HCT116 (cell line): ENCODE data around the gene DBN1. TPM values are rescaled to one million over a fixed set of nuclear protein-coding genes. Genes with fewer than 3 reads are reported as not detected.
"Not testable (repeated sequence)": the region's sequence is repeated elsewhere in the genome, so short reads cannot be mapped to it uniquely, and the experiment has no call there.

Experiments used
- ATAC-seq: fragments of 200-7000 bp; cut with Tn5 transposase; 2 replicates; pipeline ENCODE4 v1.9.1; 2020; ENCODE audit warnings: mild to moderate bottlenecking, moderate library complexity
- BruUV-seq: library from RNA; stranded (reverse); fragments of 400-500 nt; replicated peaks from 2 replicates; lab custom pipeline; 2021; lab: Mats Ljungman, UMichigan
- CTCF ChIA-PET: fragments of 300-600 bp; sonication (Branson Sonifier 250); formaldehyde crosslinking; loops from one replicate; lab custom pipeline; 2021; ENCODE audit warnings: antibody characterized with exemption; lab: Charles Lee
- POLR2A ChIA-PET: fragments of 300-600, 350-600 bp; sonication (Branson Sonifier 250); formaldehyde crosslinking; loops from one replicate; lab custom pipeline; 2021; ENCODE audit warnings: antibody characterized with exemption; lab: Charles Lee
- RAD21 ChIA-PET, 2 experiments: fragments of 300-600 bp; sonication (Branson Sonifier 250); formaldehyde crosslinking; loops; one replicate each; lab custom pipeline; 2023; ENCODE audit warnings: low total read pairs in 2 of 2; ENCODE audit not compliant: uncharacterized antibody in 2 of 2, unreplicated experiment in 2 of 2, low non-redundant PET in 1 of 2; lab: Charles Lee
- DNase-seq: peaks from one replicate; pipeline ENCODE4 v3.0.0-alpha.2; 2010; ENCODE audit warnings: low read depth, low spot score
- H2AFZ ChIP-seq: fragments of 200-600 bp; shearing (Covaris generic), sonication (generic); 2 replicates; pipeline ENCODE4 v1.6.1; 2017; ENCODE audit warnings: low read depth, mixed run types, mixed read lengths, antibody characterized with exemption, low read length; ENCODE audit not compliant: poor library complexity, severe bottlenecking
- H3K27ac ChIP-seq: 2 replicates; pipeline ENCODE4 v1.5.1; 2012; ENCODE audit warnings: low read depth, low read length
- H3K27me3 ChIP-seq: fragments of 200-600 bp; sonication (generic); 2 replicates; pipeline ENCODE4 v1.6.1; 2016; ENCODE audit warnings: mixed run types, low read length, mixed read lengths; ENCODE audit not compliant: insufficient read depth
- H3K36me3 ChIP-seq, 2 experiments: fragments of 200-500 bp in 1 of 2; fragments of 200-600 bp in 1 of 2; sonication (Bioruptor generic) in 1 of 2; sonication (generic) in 1 of 2; 2 replicates each; pipeline versions ENCODE4 v1.5.1 to v1.6.1; 2014 to 2016; ENCODE audit warnings: low read length in 2 of 2, inconsistent platforms in 1 of 2, mixed read lengths in 1 of 2, mixed run types in 1 of 2; ENCODE audit not compliant: insufficient read depth in 2 of 2, control insufficient read depth in 1 of 2
- H3K4me1 ChIP-seq, 2 experiments: fragments of 200-600 bp in 1 of 2; sonication (generic) in 1 of 2; 2 replicates each; pipeline versions ENCODE4 v1.5.1 to v1.6.1; 2012 to 2017; ENCODE audit warnings: low read length in 2 of 2, inconsistent platforms in 1 of 2, mild to moderate bottlenecking in 1 of 2, mixed read lengths in 1 of 2, mixed run types in 1 of 2, moderate library complexity in 1 of 2; ENCODE audit not compliant: insufficient read depth in 2 of 2, control insufficient read depth in 1 of 2
- H3K4me2 ChIP-seq: fragments of 200-600 bp; sonication (generic); 2 replicates; pipeline ENCODE4 v1.6.1; 2017; ENCODE audit warnings: mixed run types, low read length, mixed read lengths
- H3K4me3 ChIP-seq, 2 experiments: fragments of 200-600 bp in 1 of 2; sonication (generic) in 1 of 2; replicated peaks in 1 of 2; 2 replicates each; pipeline ENCODE4 v1.5.1; 2011 to 2016; ENCODE audit warnings: low read length in 2 of 2, control low read depth in 1 of 2, low read depth in 1 of 2, mild to moderate bottlenecking in 1 of 2, mixed read lengths in 1 of 2, mixed run types in 1 of 2
- H3K79me2 ChIP-seq: fragments of 200-600 bp; sonication (generic); 2 replicates; pipeline ENCODE4 v1.6.1; 2017; ENCODE audit warnings: mild to moderate bottlenecking, mixed run types, low read length, moderate library complexity, mixed read lengths; ENCODE audit not compliant: insufficient read depth
- H3K9ac ChIP-seq: fragments of 200-600 bp; sonication (generic); 2 replicates; pipeline ENCODE4 v1.6.1; 2016; ENCODE audit warnings: low read length, mixed read lengths
- H3K9me2 ChIP-seq: fragments of 200-600 bp; sonication (generic), shearing (Covaris generic); 2 replicates; pipeline ENCODE4 v1.6.1; 2017; ENCODE audit warnings: mixed run types, mild to moderate bottlenecking, moderate library complexity; ENCODE audit not compliant: insufficient read depth
- H3K9me3 ChIP-seq, 2 experiments: fragments of 200-500 bp in 1 of 2; fragments of 200-600 bp in 1 of 2; sonication (Bioruptor generic) in 1 of 2; sonication (generic) in 1 of 2; 2 replicates each; pipeline ENCODE4 v1.6.1; 2014 to 2017; ENCODE audit warnings: low read length in 2 of 2, mixed read lengths in 2 of 2, inconsistent platforms in 1 of 2, low read depth in 1 of 2, mild to moderate bottlenecking in 1 of 2, mixed run types in 1 of 2, moderate library complexity in 1 of 2; ENCODE audit not compliant: control insufficient read depth in 1 of 2, insufficient read depth in 1 of 2
- H4K20me1 ChIP-seq: fragments of 200-600 bp; sonication (generic), shearing (Covaris generic); 2 replicates; pipeline ENCODE4 v1.6.1; 2017; ENCODE audit warnings: mixed run types, mild to moderate bottlenecking, moderate library complexity; ENCODE audit not compliant: insufficient read depth
- CEBPB ChIP-seq: IDR thresholded peaks from 2 replicates; pipeline ENCODE4 v1.6.1; 2012; ENCODE audit warnings: low read depth
- EGR1 ChIP-seq: IDR thresholded peaks from 2 replicates; pipeline ENCODE4 v1.6.1; 2012; ENCODE audit warnings: low read depth
- ELF1 ChIP-seq: IDR thresholded peaks from 2 replicates; pipeline ENCODE4 v1.6.1; 2012; ENCODE audit warnings: low read depth, borderline replicate concordance
- SRF ChIP-seq: IDR thresholded peaks from 2 replicates; pipeline ENCODE4 v1.6.1; 2012; ENCODE audit warnings: low read depth
- intact Hi-C: fragments of 100-400 bp; cut with micrococcal nuclease; formaldehyde crosslinking; loops from 2 replicates; pipeline ENCODE4 v1.10.0; 2022
- total RNA-seq: library from RNA; stranded (reverse); gene quantifications from one replicate; pipeline ENCODE4 v1.2.1, GENCODE V29; 2021; ENCODE audit not compliant: unreplicated experiment

DBN1 gene
- total RNA-seq, 1 experiment from 2014 or later: 144 TPM

- ChIA-PET POLR2A (interaction anchor here (0.9 to 2.1 kb wide), 2 partner anchors 8 to 9 kb away, joined by 5 to 9 read pairs; no protein-coding TSS in a partner anchor), CTCF (no interaction called here)
- H3K79me2 ChIP-seq: peaks cover 20% of the 10 kb centered on the region; the same call in 1 of the 2 replicates
Measured at GRCh38 chr5:177486256-177486655, 12.8 kb upstream of the DBN1 start.

DNA sequence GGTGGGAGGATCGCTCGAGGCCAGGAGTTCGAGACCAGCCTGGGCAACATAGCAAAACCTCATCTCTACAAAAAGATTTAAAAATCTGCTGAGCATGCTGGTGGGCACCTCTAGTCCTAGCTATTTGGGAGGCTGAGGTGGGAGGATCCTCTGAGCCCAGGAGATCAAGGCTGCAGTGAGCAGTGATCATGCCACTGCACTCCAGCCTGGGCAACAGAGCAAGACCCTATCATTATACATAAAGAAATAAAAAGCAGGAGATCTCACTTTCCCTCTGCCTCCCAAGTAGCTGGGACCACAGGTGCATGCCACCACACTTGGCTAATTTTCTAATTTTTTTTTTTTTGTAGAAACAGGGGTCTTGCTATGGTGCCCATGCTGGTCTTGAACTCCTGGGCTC is 12.3 kb upstream of the DBN1 start:
- H3K4me1 ChIP-seq, CTCF ChIA-PET, ATAC-seq, H3K9me3 ChIP-seq, DNase-seq, H4K20me1 ChIP-seq, H3K9ac ChIP-seq, H3K4me2 ChIP-seq, H3K27ac ChIP-seq, intact Hi-C loops, H3K9me2 ChIP-seq, H3K27me3 ChIP-seq, H2AFZ ChIP-seq, BruUV-seq, H3K4me3 ChIP-seq, RAD21 ChIA-PET: not testable (repeated sequence)
- peaks cover 15% of the 10 kb centered on the region; the same call in 1 of the 2 replicates for H3K79me2 ChIP-seq
- POLR2A ChIA-PET: interaction anchor here (2.1 kb wide), 1 partner anchor 9 kb away, joined by 9 read pairs; no protein-coding TSS in a partner anchor
- peaks cover 16 to 34% of the 10 kb centered on the region in 2 experiments; a peak in 3 of 4 replicates for H3K36me3 ChIP-seq

More at GRCh38 chr5:177486256-177486655, 12.8 kb upstream of the DBN1 start:
- peaks cover 0 to 5% of the 10 kb centered on the region in 2 experiments; a peak in 2 of 4 replicates for H3K4me1 ChIP-seq
- no peak overlapping the region for H3K4me3 ChIP-seq
- H3K9ac ChIP-seq: no peak overlapping the region
- no peak overlapping the region for H3K27ac ChIP-seq
- H3K27me3 ChIP-seq: no peaks in the 10 kb centered on the region
- peaks cover 16 to 39% of the 10 kb centered on the region in 2 experiments; a peak in 3 of 4 replicates for H3K36me3 ChIP-seq
- RAD21 ChIA-PET: no interaction called here
- no peaks in the 10 kb centered on the region for H3K9me3 ChIP-seq
- H3K9me2 ChIP-seq: no peaks in the 10 kb centered on the region
- no peak overlapping the region for H2AFZ ChIP-seq
- BruUV-seq: no TSS peak
- TF ChIP-seq EGR1: no peak
- no peak for TF ChIP-seq ELF1
- no peak for TF ChIP-seq SRF
- TF ChIP-seq CEBPB: no peak
- intact Hi-C loops: no loop called here
- DNase-seq: no peak
- H3K4me2 ChIP-seq: no peak overlapping the region
- no peak for ATAC-seq
- peaks cover 4% of the 10 kb centered on the region; the same call in 1 of the 2 replicates for H4K20me1 ChIP-seq
